Endothelial cell of umbilical vein (primary cell): ENCODE data around the gene TSSK6. TPM values are rescaled to one million over a fixed set of nuclear protein-coding genes. Genes with fewer than 3 reads are reported as not detected.

Experiments used
- BruUV-seq: library from RNA; stranded (reverse); fragments of 400-500 nt; replicated peaks from 2 replicates; lab custom pipeline; 2021; lab: Mats Ljungman, UMichigan
- CTCF ChIA-PET: fragments of 300-600, 350-600 bp; sonication (Branson Sonifier 250); formaldehyde crosslinking; loops from one replicate; lab custom pipeline; 2021; ENCODE audit warnings: antibody characterized with exemption, inconsistent platforms; lab: Charles Lee
- POLR2A ChIA-PET: fragments of 300-600, 350-600 bp; sonication (Branson Sonifier 250); formaldehyde crosslinking; loops from one replicate; lab custom pipeline; 2021; ENCODE audit warnings: antibody characterized with exemption, inconsistent platforms; lab: Charles Lee
- DNase-seq: peaks from one replicate; pipeline ENCODE4 v3.0.0-alpha.2; 2011; ENCODE audit warnings: low read depth, low spot score
- FAIRE-seq: peaks from 2 replicates; lab custom pipeline; 2011; peaks lifted over from hg19 to GRCh38; lab: Jason Lieb, UNC
- H2AFZ ChIP-seq: 2 replicates; pipeline ENCODE4 v1.6.0; 2012; ENCODE audit warnings: low read depth, low read length, control low read depth, inconsistent platforms
- H3K27ac ChIP-seq: 2 replicates; pipeline ENCODE4 v1.5.1; 2011; ENCODE audit warnings: low read depth, mild to moderate bottlenecking, control low read depth, low read length, moderate library complexity; ENCODE audit not compliant: insufficient read depth
- H3K27me3 ChIP-seq, 2 experiments: 2 replicates each; pipeline versions ENCODE4 v1.6.0 to v1.6.1; 2011; ENCODE audit warnings: low read length in 2 of 2, mixed read lengths in 1 of 2; ENCODE audit not compliant: control insufficient read depth in 2 of 2, insufficient read depth in 2 of 2
- H3K36me3 ChIP-seq, 2 experiments: 2 replicates in 1 of 2; 3 replicates in 1 of 2; pipeline ENCODE4 v1.5.1; 2011; ENCODE audit warnings: low read length in 2 of 2, mild to moderate bottlenecking in 1 of 2, moderate library complexity in 1 of 2; ENCODE audit not compliant: control insufficient read depth in 2 of 2, insufficient read depth in 2 of 2; ENCODE audit errors: extremely low read depth in 1 of 2
- H3K4me1 ChIP-seq: 3 replicates; pipeline ENCODE4 v1.5.1; 2011; ENCODE audit warnings: mild to moderate bottlenecking, low read length; ENCODE audit not compliant: control insufficient read depth, insufficient read depth; ENCODE audit errors: extremely low read depth
- H3K4me2 ChIP-seq: 2 replicates; pipeline ENCODE4 v1.6.1; 2011; ENCODE audit warnings: low read length, control low read depth, mixed read lengths; ENCODE audit not compliant: insufficient read depth
- H3K4me3 ChIP-seq, 3 experiments: fragments of 200-600 bp in 1 of 3; sonication (generic), shearing (Covaris generic) in 1 of 3; replicated peaks in 1 of 3; 2 replicates each; pipeline ENCODE4 v1.5.1; 2011 to 2016; ENCODE audit warnings: control low read depth in 3 of 3, low read length in 3 of 3, mild to moderate bottlenecking in 2 of 3, inconsistent platforms in 1 of 3, low read depth in 1 of 3, moderate library complexity in 1 of 3; ENCODE audit not compliant: insufficient read depth in 1 of 3
- H3K79me2 ChIP-seq: 2 replicates; pipeline ENCODE4 v1.6.0; 2012; ENCODE audit warnings: low read length, inconsistent platforms; ENCODE audit not compliant: control insufficient read depth, insufficient read depth
- H3K9ac ChIP-seq: replicated peaks from 2 replicates; pipeline ENCODE3; 2011; ENCODE audit warnings: low read length, control low read depth; ENCODE audit not compliant: insufficient read depth; ENCODE audit errors: extremely low read depth
- H3K9me1 ChIP-seq: replicated peaks from 3 replicates; pipeline ENCODE4 v1.6.0; 2011; ENCODE audit warnings: mild to moderate bottlenecking, low read length; ENCODE audit not compliant: control insufficient read depth, insufficient read depth; ENCODE audit errors: extremely low read depth
- H3K9me3 ChIP-seq: replicated peaks from 2 replicates; pipeline ENCODE4 v1.5.1; 2012; ENCODE audit warnings: low read length, inconsistent platforms; ENCODE audit not compliant: control insufficient read depth, insufficient read depth
- H4K20me1 ChIP-seq: replicated peaks from 2 replicates; pipeline ENCODE3; 2011; ENCODE audit warnings: mild to moderate bottlenecking, low read length; ENCODE audit not compliant: control insufficient read depth, insufficient read depth; ENCODE audit errors: extremely low read depth
- EZH2 ChIP-seq: IDR thresholded peaks from 2 replicates; pipeline ENCODE4 v1.6.1; 2012; ENCODE audit warnings: borderline replicate concordance, low read depth, mild to moderate bottlenecking, moderate library complexity, low read length, inconsistent platforms; ENCODE audit not compliant: severe bottlenecking
- FOS ChIP-seq: IDR thresholded peaks from 2 replicates; pipeline ENCODE4 v1.6.1; 2011; ENCODE audit warnings: mild to moderate bottlenecking, low read length, moderate library complexity, borderline replicate concordance; ENCODE audit not compliant: insufficient read depth
- GATA2 ChIP-seq: IDR thresholded peaks from 2 replicates; pipeline ENCODE4 v1.7.0; 2011; ENCODE audit warnings: low read depth, mild to moderate bottlenecking, moderate library complexity, mixed read lengths, low read length; ENCODE audit not compliant: insufficient read length, insufficient read depth
- JUN ChIP-seq: IDR thresholded peaks from 2 replicates; pipeline ENCODE4 v1.6.1; 2011; ENCODE audit warnings: borderline replicate concordance, low read depth; ENCODE audit not compliant: insufficient read length, insufficient read depth
- MYC ChIP-seq: IDR thresholded peaks from one replicate; pipeline ENCODE4 v1.6.1; 2011; ENCODE audit warnings: mild to moderate bottlenecking, low read depth, low read length
- POLR2A ChIP-seq: IDR thresholded peaks from 2 replicates; pipeline ENCODE4 v1.6.1; 2012; ENCODE audit warnings: low read depth, mild to moderate bottlenecking, control low read depth, low read length
- POLR2AphosphoS5 ChIP-seq: IDR thresholded peaks from 2 replicates; pipeline ENCODE4 v1.6.1; 2012; ENCODE audit warnings: low read depth, mild to moderate bottlenecking, control low read depth, low read length, moderate library complexity; ENCODE audit not compliant: insufficient read depth
- dilution Hi-C: fragments of 300-500 bp; cut with MboI; formaldehyde crosslinking; loops from one replicate; pipeline ENCODE4 v1.15.0; 2019; ENCODE audit warnings: low sequenced_read_pairs; ENCODE audit not compliant: extremely low pct_ligation_motif_present
- intact Hi-C: fragments of 100-400 bp; cut with micrococcal nuclease; formaldehyde crosslinking; loops from one replicate; pipeline ENCODE4 v1.10.0; 2022
- polyA plus RNA-seq, 4 experiments: library from polyadenylated mRNA; depleted of rRNA in 3 of 4; stranded (reverse) in 3 of 4; unstranded in 1 of 4; fragments of >200 nt; gene quantifications; 2 replicates each; pipeline versions ENCODE4 v1.2.1 to v1.2.3, GENCODE V29; 2011 to 2012; ENCODE audit warnings: missing spikeins in 1 of 4
- total RNA-seq: library from RNA; stranded (reverse); gene quantifications from 2 replicates; pipeline ENCODE4 v1.2.3, GENCODE V29; 2021
- TF ChIP-seq, protein P1 (sequence below): IDR thresholded peaks from 2 replicates; pipeline ENCODE4 v1.6.1; 2011; ENCODE audit not compliant: insufficient read depth, insufficient read length
- TF ChIP-seq, protein P2 (sequence below), 2 donors: IDR thresholded peaks; 1 replicate in 1 of 2; 2 replicates in 1 of 2; pipeline ENCODE4 v1.5.1; 2011; ENCODE audit warnings: low read length in 2 of 2, mild to moderate bottlenecking in 2 of 2, moderate library complexity in 2 of 2, control low read depth in 1 of 2, inconsistent platforms in 1 of 2, low read depth in 1 of 2; ENCODE audit not compliant: insufficient read depth in 1 of 2; ENCODE audit errors: extremely low read depth in 1 of 2

The TSSK6 gene
- total and polyA plus RNA-seq, 2 donors (not counting 3 experiments of a cell fraction or from before 2014, with no cell fraction given), result 0.76 to 0.82 TPM

DNA sequence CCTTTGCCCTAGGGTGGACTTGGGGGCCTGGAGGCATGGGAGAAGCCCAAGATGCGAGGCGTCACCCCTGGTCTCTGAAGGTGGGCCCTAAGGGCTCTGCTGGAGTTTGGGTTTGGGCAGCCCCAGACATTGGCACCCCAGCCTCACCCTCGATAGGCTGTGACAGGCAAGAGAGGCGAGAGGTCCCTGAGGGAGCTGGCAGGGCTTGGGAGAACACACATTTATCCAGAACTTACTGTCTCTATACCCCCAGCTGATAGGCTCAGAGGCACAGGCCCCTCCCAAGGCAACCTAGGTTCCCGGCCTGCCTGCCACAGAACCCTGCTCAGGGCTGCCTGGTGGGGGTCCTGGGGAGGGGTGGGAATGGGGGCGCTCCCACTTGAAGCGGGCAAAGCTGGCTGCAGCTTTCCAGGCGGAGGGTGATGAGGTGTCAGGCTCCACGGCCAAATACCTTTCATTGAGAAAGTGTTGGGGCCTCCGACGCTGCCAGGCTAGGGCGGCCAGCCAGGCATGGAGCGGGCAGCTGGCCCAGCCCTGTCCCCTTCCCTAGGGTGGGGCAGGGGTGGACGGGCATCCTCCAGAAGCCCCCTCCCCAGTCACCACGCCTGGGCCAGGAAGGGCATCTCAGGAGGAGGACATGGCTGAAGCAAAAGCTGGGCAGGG is 32.5 kb upstream of the TSSK6 start:
- Histone ChIP-seq H3K9me1 (no peaks in the 10 kb centered on the region), H4K20me1 (no peaks in the 10 kb centered on the region), H3K9me3 (no peaks in the 10 kb centered on the region), H3K4me2 (no peak overlapping the region), H3K79me2 (no peaks in the 10 kb centered on the region), H3K4me1 (no peaks in the 10 kb centered on the region), H2AFZ (no peak overlapping the region), H3K4me3 (no peak overlapping the region), H3K36me3 (no peaks in the 10 kb centered on the region), H3K9ac (no peak overlapping the region), H3K27me3 (no peaks in the 10 kb centered on the region), H3K27ac (no peak overlapping the region)
- no peak for TF ChIP-seq MYC
- TF ChIP-seq, protein P1, sequence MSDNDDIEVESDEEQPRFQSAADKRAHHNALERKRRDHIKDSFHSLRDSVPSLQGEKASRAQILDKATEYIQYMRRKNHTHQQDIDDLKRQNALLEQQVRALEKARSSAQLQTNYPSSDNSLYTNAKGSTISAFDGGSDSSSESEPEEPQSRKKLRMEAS, result no peak
- no peak for TF ChIP-seq POLR2AphosphoS5
- TF ChIP-seq, protein P2, sequence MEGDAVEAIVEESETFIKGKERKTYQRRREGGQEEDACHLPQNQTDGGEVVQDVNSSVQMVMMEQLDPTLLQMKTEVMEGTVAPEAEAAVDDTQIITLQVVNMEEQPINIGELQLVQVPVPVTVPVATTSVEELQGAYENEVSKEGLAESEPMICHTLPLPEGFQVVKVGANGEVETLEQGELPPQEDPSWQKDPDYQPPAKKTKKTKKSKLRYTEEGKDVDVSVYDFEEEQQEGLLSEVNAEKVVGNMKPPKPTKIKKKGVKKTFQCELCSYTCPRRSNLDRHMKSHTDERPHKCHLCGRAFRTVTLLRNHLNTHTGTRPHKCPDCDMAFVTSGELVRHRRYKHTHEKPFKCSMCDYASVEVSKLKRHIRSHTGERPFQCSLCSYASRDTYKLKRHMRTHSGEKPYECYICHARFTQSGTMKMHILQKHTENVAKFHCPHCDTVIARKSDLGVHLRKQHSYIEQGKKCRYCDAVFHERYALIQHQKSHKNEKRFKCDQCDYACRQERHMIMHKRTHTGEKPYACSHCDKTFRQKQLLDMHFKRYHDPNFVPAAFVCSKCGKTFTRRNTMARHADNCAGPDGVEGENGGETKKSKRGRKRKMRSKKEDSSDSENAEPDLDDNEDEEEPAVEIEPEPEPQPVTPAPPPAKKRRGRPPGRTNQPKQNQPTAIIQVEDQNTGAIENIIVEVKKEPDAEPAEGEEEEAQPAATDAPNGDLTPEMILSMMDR (IDR thresholded peaks at IDR 0.05; ENCODE audit: extremely low read depth in 1 of 2, insufficient read depth in 1 of 2, low read depth in 1 of 2, low read length in 2 of 2), result no peak
- no peak for TF ChIP-seq JUN
- TF ChIP-seq FOS, result no peak
- TF ChIP-seq POLR2A, result no peak
- TF ChIP-seq GATA2, result no peak
- TF ChIP-seq EZH2, result no peak
- POLR2A ChIA-PET, result no interaction called here
- intact Hi-C loops (no loop called here), dilution Hi-C loops (no loop called here)
- FAIRE-seq (no peak), DNase-seq (no peak)
- CTCF ChIA-PET, result interaction anchor here (1.5 to 1.7 kb wide), 2 partner anchors 9 to 16 kb away, joined by 5 to 14 read pairs; no protein-coding TSS in a partner anchor
- BruUV-seq, result no TSS peak
